ENCODE data around the gene POLR3K. TPM values are rescaled to one million over a fixed set of nuclear protein-coding genes. Genes with fewer than 3 reads are reported as not detected.

Gene POLR3K
- total and polyA plus RNA-seq, 2 donors (not counting 3 experiments of a cell fraction or from before 2014, with no cell fraction given): 20.6 to 33.2 TPM

- peaks cover 27% of the 10 kb centered on the region for H3K4me1 ChIP-seq (ENCODE audit: control insufficient read depth, extremely low read depth, insufficient read depth, low read length)
- H3K36me3 ChIP-seq (ENCODE audit: control insufficient read depth in 2 of 2, extremely low read depth in 1 of 2, insufficient read depth in 2 of 2, low read length in 2 of 2): peaks cover 3 to 30% of the 10 kb centered on the region in 2 experiments
- H3K79me2 ChIP-seq (ENCODE audit: control insufficient read depth, insufficient read depth, low read length): no peaks in the 10 kb centered on the region
- no peak overlapping the region for H3K27ac ChIP-seq (ENCODE audit: insufficient read depth, low read depth, low read length)
- POLR2A ChIA-PET: no interaction called here
- CTCF ChIA-PET: interaction anchor here (1.7 to 17.6 kb wide), 2 partner anchors 18 kb away, joined by 3 to 790 read pairs; partner anchors contain the start of genes MPG and RHBDF1
- intact Hi-C loops (cut with micrococcal nuclease) (no loop called here), dilution Hi-C loops (cut with MboI; ENCODE audit: extremely low pct_ligation_motif_present, low sequenced_read_pairs) (no loop called here)
- H3K27me3 ChIP-seq (ENCODE audit: control insufficient read depth in 2 of 2, insufficient read depth in 2 of 2, low read length in 2 of 2): no peaks in the 10 kb centered on the region
- BruUV-seq (replicated peaks): no TSS peak
- no peak overlapping the region for H3K9ac ChIP-seq (replicated peaks; ENCODE audit: extremely low read depth, insufficient read depth, low read length)
- FAIRE-seq: no peak
- H3K4me3 ChIP-seq (replicated peaks in 1 of 3; ENCODE audit: insufficient read depth in 1 of 3, low read depth in 1 of 3, low read length in 3 of 3): no peak overlapping the region
- H3K4me2 ChIP-seq (ENCODE audit: insufficient read depth, low read length): no peak overlapping the region
- H4K20me1 ChIP-seq (replicated peaks; ENCODE audit: control insufficient read depth, extremely low read depth, insufficient read depth, low read length): no peaks in the 10 kb centered on the region
- no peak overlapping the region for H2AFZ ChIP-seq (ENCODE audit: low read depth, low read length)
- TF ChIP-seq FOS (IDR thresholded peaks at IDR 0.05; ENCODE audit: borderline replicate concordance, insufficient read depth, low read length): no peak
- no peak for TF ChIP-seq MAX (IDR thresholded peaks at IDR 0.05; ENCODE audit: insufficient read depth, insufficient read length)
- no peak for TF ChIP-seq JUN (IDR thresholded peaks at IDR 0.05; ENCODE audit: borderline replicate concordance, insufficient read depth, insufficient read length, low read depth)
- no peak for TF ChIP-seq MYC (IDR thresholded peaks at IDR 0.05; ENCODE audit: low read depth, low read length)
- TF ChIP-seq EZH2 (IDR thresholded peaks at IDR 0.05; ENCODE audit: borderline replicate concordance, low read depth, low read length, severe bottlenecking): no peak
- TF ChIP-seq CTCF (IDR thresholded peaks at IDR 0.05; ENCODE audit: extremely low read depth in 1 of 2, insufficient read depth in 1 of 2, low read depth in 1 of 2, low read length in 2 of 2): no peak
- no peak for TF ChIP-seq POLR2AphosphoS5 (IDR thresholded peaks at IDR 0.05; ENCODE audit: insufficient read depth, low read depth, low read length)
- TF ChIP-seq GATA2 (IDR thresholded peaks at IDR 0.05; ENCODE audit: insufficient read depth, insufficient read length, low read depth, low read length): no peak
- TF ChIP-seq POLR2A (IDR thresholded peaks at IDR 0.05; ENCODE audit: low read depth, low read length): no peak
- H3K9me3 ChIP-seq (replicated peaks; ENCODE audit: control insufficient read depth, insufficient read depth, low read length): no peaks in the 10 kb centered on the region
- DNase-seq (ENCODE audit: low read depth, low spot score): no peak
- H3K9me1 ChIP-seq (replicated peaks; ENCODE audit: control insufficient read depth, extremely low read depth, insufficient read depth, low read length): no peaks in the 10 kb centered on the region
These were observed 35.2 kb upstream of the POLR3K start for GRCh38 chr16:88613-89012.

All from endothelial cell of umbilical vein (primary cell).